ENCODE measurements around the gene RASAL2. TPM values are rescaled to one million over a fixed set of nuclear protein-coding genes. Genes with fewer than 3 reads are reported as not detected.
A peak's percentile ranks its signal among the peaks of the same experiment; 100 is the strongest.

The RASAL2 gene
- total and polyA plus RNA-seq, 11 donors, result 6.2 to 112 (median 39.9) TPM

- Histone ChIP-seq H3K27ac (no peak overlapping the region), H3K27me3 (no peaks in the 10 kb centered on the region), H3K36me3 (no peaks in the 10 kb centered on the region), H3K9me3 (no peaks in the 10 kb centered on the region), H3K4me1 (peaks cover 0 to 7% (median 0%) of the 10 kb centered on the region in 12 donors), H3K4me3 (no peak overlapping the region)
- 69 to 85% (median 80%) methylated on average over 5 to 6 of the region's 6 CpGs for WGBS, 4 donors
- TF ChIP-seq, protein P1, sequence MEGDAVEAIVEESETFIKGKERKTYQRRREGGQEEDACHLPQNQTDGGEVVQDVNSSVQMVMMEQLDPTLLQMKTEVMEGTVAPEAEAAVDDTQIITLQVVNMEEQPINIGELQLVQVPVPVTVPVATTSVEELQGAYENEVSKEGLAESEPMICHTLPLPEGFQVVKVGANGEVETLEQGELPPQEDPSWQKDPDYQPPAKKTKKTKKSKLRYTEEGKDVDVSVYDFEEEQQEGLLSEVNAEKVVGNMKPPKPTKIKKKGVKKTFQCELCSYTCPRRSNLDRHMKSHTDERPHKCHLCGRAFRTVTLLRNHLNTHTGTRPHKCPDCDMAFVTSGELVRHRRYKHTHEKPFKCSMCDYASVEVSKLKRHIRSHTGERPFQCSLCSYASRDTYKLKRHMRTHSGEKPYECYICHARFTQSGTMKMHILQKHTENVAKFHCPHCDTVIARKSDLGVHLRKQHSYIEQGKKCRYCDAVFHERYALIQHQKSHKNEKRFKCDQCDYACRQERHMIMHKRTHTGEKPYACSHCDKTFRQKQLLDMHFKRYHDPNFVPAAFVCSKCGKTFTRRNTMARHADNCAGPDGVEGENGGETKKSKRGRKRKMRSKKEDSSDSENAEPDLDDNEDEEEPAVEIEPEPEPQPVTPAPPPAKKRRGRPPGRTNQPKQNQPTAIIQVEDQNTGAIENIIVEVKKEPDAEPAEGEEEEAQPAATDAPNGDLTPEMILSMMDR (IDR thresholded peaks at IDR 0.05), result no peak
- TF ChIP-seq POLR2A (IDR thresholded peaks at IDR 0.05), result no peak
- intact Hi-C loops (cut with DNase I), result loop anchor here in 8 of 10 donors (5.0 to 10.0 kb wide), 3 partner anchors 192 to 469 kb away; no protein-coding TSS in a partner anchor
- no peak for ATAC-seq
- DNase-seq, result no peak
Measured at GRCh38 chr1:178503849-178504248, 409.9 kb downstream of the RASAL2 start.

- Histone ChIP-seq H3K27me3 (no peaks in the 10 kb centered on the region), H3K4me1 (peaks cover 0 to 8% (median 0%) of the 10 kb centered on the region in 12 donors), H3K9me3 (no peaks in the 10 kb centered on the region), H3K4me3 (no peak overlapping the region), H3K36me3 (no peaks in the 10 kb centered on the region), H3K27ac (no peak overlapping the region)
- intact Hi-C loops (cut with DNase I), result loop anchor here in 8 of 10 donors (5.0 to 10.0 kb wide), 3 partner anchors 192 to 469 kb away; no protein-coding TSS in a partner anchor
- TF ChIP-seq, protein P1 (IDR thresholded peaks at IDR 0.05), result no peak
- TF ChIP-seq POLR2A (IDR thresholded peaks at IDR 0.05), result no peak
- 65 to 81% (median 75%) methylated on average over 4 of the region's 4 CpGs for WGBS, 4 donors
- DNase-seq (no peak), ATAC-seq (no peak)
Measured at GRCh38 chr1:178504286-178504685, 410.4 kb downstream of the RASAL2 start.

GRCh38 chr1:178506177-178506576, 412.3 kb downstream of the RASAL2 start:
- intact Hi-C loops (cut with DNase I), result loop anchor here in 2 of 10 donors (10.0 kb wide), 2 partner anchors 201 to 471 kb away; no protein-coding TSS in a partner anchor
- H3K4me1 ChIP-seq, result peaks cover 0 to 17% (median 0%) of the 10 kb centered on the region in 12 donors
- no peaks in the 10 kb centered on the region for H3K9me3 ChIP-seq
- no peak overlapping the region for H3K4me3 ChIP-seq
- H3K36me3 ChIP-seq, result no peaks in the 10 kb centered on the region
- peak in 1 of 5 donors; percentile 58 for DNase-seq
- WGBS, 4 donors, result 62 to 67% (median 65%) methylated on average over 6 of the region's 6 CpGs
- no peaks in the 10 kb centered on the region for H3K27me3 ChIP-seq
- no peak for TF ChIP-seq POLR2A (IDR thresholded peaks at IDR 0.05)
- TF ChIP-seq, protein P1 (IDR thresholded peaks at IDR 0.05), result no peak
- H3K27ac ChIP-seq, result no peak overlapping the region
- peak in 3 of 4 donors; percentile 25 to 36 (median 31) for ATAC-seq

GRCh38 chr1:178506669-178507068, 412.8 kb downstream of the RASAL2 start:
- peaks cover 0 to 17% (median 0%) of the 10 kb centered on the region in 12 donors for H3K4me1 ChIP-seq
- TF ChIP-seq, protein P1 (IDR thresholded peaks at IDR 0.05), result no peak
- no peak for TF ChIP-seq POLR2A (IDR thresholded peaks at IDR 0.05)
- DNase-seq, result no peak
- 68 to 77% (median 73%) methylated on average over 6 of the region's 6 CpGs for WGBS, 4 donors
- H3K27ac ChIP-seq, result no peak overlapping the region
- no peaks in the 10 kb centered on the region for H3K9me3 ChIP-seq
- H3K27me3 ChIP-seq, result no peaks in the 10 kb centered on the region
- H3K4me3 ChIP-seq, result no peak overlapping the region
- intact Hi-C loops (cut with DNase I), result loop anchor here in 2 of 10 donors (10.0 kb wide), 2 partner anchors 202 to 472 kb away; no protein-coding TSS in a partner anchor
- no peak for ATAC-seq
- H3K36me3 ChIP-seq, result no peaks in the 10 kb centered on the region
